Small intestine (tissue), 7 donors: ENCODE data around the gene FARS2. TPM values are rescaled to one million over a fixed set of nuclear protein-coding genes. Genes with fewer than 3 reads are reported as not detected.

Experiments
- DNase-seq, 2 donors: peaks; one replicate each; pipeline versions ENCODE4 v3.0.0 to v3.0.0-alpha.2; 2013
- FAIRE-seq: peaks from 2 replicates; lab custom pipeline; 2012; peaks lifted over from hg19 to GRCh38; lab: Jason Lieb, UNC
- H3K27ac ChIP-seq, 3 donors: one replicate each; pipeline ENCODE4 v1.5.1; 2013; ENCODE audit warnings: low read length in 2 of 3, mild to moderate bottlenecking in 2 of 3, control low read depth in 1 of 3, inconsistent platforms in 1 of 3, low read depth in 1 of 3, moderate library complexity in 1 of 3
- H3K27me3 ChIP-seq, 3 donors: one replicate each; pipeline ENCODE4 v1.6.1; 2013; ENCODE audit warnings: low read length in 3 of 3, inconsistent platforms in 1 of 3; ENCODE audit not compliant: control insufficient read depth in 3 of 3, insufficient read depth in 3 of 3
- H3K36me3 ChIP-seq, 3 donors: one replicate each; pipeline ENCODE4 v1.6.1; 2013; ENCODE audit warnings: low read length in 3 of 3, inconsistent platforms in 1 of 3, low read depth in 1 of 3, mild to moderate bottlenecking in 1 of 3, moderate library complexity in 1 of 3; ENCODE audit not compliant: control insufficient read depth in 3 of 3, insufficient read depth in 2 of 3
- H3K4me1 ChIP-seq, 3 donors: one replicate each; pipeline ENCODE4 v1.6.1; 2013; ENCODE audit warnings: low read length in 2 of 3, inconsistent platforms in 1 of 3, low read depth in 1 of 3, mild to moderate bottlenecking in 1 of 3, moderate library complexity in 1 of 3; ENCODE audit not compliant: control insufficient read depth in 3 of 3, insufficient read depth in 2 of 3
- H3K4me3 ChIP-seq, 3 donors: one replicate each; pipeline ENCODE4 v1.5.1; 2013; ENCODE audit warnings: low read length in 3 of 3, control low read depth in 1 of 3, inconsistent platforms in 1 of 3, low read depth in 1 of 3, mild to moderate bottlenecking in 1 of 3, moderate library complexity in 1 of 3
- H3K9me3 ChIP-seq, 2 donors: one replicate each; pipeline ENCODE4 v1.6.1; 2013; ENCODE audit warnings: low read depth in 1 of 2, low read length in 1 of 2; ENCODE audit not compliant: control insufficient read depth in 2 of 2, insufficient read depth in 1 of 2
- WGBS, 3 donors: extraction: QIAGEN DNeasy Blood & Tissue Kit; methylation state at CpG; one replicate each; pipeline ENCODE4 v1.1.7; 2013; 5-methylcytosine and 5-hydroxymethylcytosine counted together
- polyA plus RNA-seq, 4 donors: library from polyadenylated mRNA; stranded (reverse) in 3 of 4; unstranded in 1 of 4; fragments of 200-250 nt in 3 of 4; fragments of 120-200 nt in 1 of 4; gene quantifications; one replicate each; pipeline versions ENCODE4 v1.2.1 to v1.2.3, GENCODE V29; 2013
- donor health status: healthy with polysubstance abuse.
- donor health status: control.
- donor health status: control.
- donor health status: Bipolar disorder and iron deficiency.
- donor health status: healthy.

The FARS2 gene
- polyA plus RNA-seq, 4 donors: 6.0 to 16.6 (median 11.8) TPM

DNA sequence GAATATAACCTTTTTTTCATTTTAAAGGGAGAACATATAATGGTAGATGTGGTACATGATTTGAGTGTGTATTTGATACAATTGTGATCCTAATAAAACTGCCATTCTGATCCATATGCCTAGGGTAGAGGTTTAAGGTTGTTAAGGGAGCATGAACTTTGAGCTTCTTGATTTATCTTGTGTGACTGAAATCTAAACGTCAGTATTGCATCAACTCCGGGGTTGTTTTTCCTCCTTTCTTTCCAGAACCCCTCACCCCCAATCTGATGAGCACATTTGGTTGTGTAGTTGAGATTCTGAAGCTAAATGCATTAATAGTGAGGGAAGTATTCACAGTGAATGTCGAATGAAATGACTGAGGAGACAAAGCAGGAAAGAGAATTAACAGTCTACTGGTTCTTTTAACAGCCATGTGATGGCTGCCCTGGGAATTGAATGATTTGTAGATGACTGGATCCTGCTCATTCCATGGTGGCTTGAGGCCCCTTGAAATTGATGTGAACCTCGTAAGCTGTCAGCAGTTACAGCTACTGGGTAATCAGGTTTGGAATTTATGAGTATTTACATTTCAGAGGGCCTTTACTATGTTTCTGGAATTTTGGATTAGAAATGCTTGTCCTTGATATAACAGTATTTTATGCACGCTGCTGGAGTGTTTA is 44.8 kb downstream of the FARS2 start:
- peaks cover 0 to 4% (median 0%) of the 10 kb centered on the region in 3 donors for H3K36me3 ChIP-seq
- DNase-seq: peak; percentile 35 to 50
- WGBS, 3 donors: 49 to 56% (median 49%) methylated on average over 5 of the region's 5 CpGs
- H3K4me1 ChIP-seq: peaks cover 0 to 17% (median 4%) of the 10 kb centered on the region in 3 donors
- FAIRE-seq: no peak
- no peaks in the 10 kb centered on the region for H3K27me3 ChIP-seq
- H3K4me3 ChIP-seq: no peak overlapping the region
- H3K27ac ChIP-seq: peak overlapping the region in 1 of 3 donors; percentile 36
- peaks cover 0 to 6% of the 10 kb centered on the region in 2 donors for H3K9me3 ChIP-seq

DNA sequence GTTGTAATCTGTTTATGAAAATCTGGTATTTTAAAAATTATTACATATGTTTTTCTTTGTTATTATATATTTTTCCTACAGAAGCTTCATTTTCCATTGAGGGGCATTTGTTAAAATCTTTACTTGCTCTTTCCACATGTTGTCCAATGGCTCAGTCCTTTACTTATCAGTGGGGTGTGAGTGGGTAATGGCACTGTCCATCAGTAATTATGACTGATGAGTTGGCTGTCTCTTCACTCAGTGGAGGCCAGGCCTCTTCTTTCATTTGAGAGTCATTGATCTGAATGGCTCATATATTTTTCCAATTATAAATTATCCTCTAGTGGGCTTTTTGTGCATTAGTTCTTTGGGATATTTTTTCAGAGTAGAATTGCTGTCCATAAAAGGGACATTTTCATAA is 45.7 kb downstream of the FARS2 start:
- Histone ChIP-seq H3K4me3 (no peak overlapping the region), H3K27ac (no peak overlapping the region), H3K36me3 (peaks cover 0 to 4% (median 0%) of the 10 kb centered on the region in 3 donors), H3K4me1 (peaks cover 0 to 17% (median 4%) of the 10 kb centered on the region in 3 donors), H3K9me3 (peaks cover 0 to 6% of the 10 kb centered on the region in 2 donors), H3K27me3 (no peaks in the 10 kb centered on the region)
- DNase-seq: no peak
- no peak for FAIRE-seq

- Histone ChIP-seq H3K9me3 (peaks cover 0 to 6% of the 10 kb centered on the region in 2 donors), H3K4me3 (no peak overlapping the region), H3K27ac (no peak overlapping the region), H3K4me1 (peaks cover 0 to 15% (median 4%) of the 10 kb centered on the region in 3 donors), H3K36me3 (peaks cover 0 to 4% (median 0%) of the 10 kb centered on the region in 3 donors), H3K27me3 (no peaks in the 10 kb centered on the region)
- FAIRE-seq (no peak), DNase-seq (no peak)
- 84 to 95% (median 88%) methylated on average over 4 of the region's 4 CpGs for WGBS, 3 donors
Measured at GRCh38 chr6:5308066-5308465, 46.8 kb downstream of the FARS2 start.

DNA sequence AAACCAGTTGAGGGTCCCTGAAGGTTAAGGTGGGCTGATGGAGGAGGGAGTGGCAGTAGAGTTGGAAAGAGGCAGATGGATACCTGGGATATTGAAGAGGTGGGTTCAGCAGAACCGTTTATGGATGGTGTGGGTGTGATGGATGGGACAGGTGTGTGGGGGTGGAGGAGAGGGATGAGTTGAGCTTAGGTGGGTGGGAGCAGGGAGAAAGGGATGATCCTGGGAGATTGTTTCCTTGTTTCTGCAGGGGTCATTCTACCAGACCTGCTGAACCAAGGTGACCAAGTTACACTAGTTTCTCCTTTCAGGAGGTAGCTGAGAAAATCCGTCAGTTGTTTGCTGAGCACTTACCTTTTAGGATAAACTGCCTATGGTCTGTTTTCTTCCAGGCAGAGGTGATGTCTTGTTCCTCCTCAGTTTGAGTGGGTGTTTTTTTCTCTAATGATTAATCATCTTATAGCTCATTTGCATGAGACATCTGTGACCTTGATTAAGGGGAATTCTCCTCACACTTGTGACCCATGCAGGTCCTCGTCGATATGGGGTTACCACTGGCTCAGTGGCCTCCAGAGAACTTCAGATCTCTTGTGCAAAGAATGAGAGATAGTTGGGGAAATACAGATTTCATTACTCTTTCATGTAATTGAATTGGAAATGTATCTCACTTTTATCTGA is 53.0 kb downstream of the FARS2 start:
- DNase-seq: no peak
- 79 to 83% (median 80%) methylated on average over 4 of the region's 4 CpGs for WGBS, 3 donors
- H3K27ac ChIP-seq: no peak overlapping the region
- no peaks in the 10 kb centered on the region for H3K36me3 ChIP-seq
- no peaks in the 10 kb centered on the region for H3K4me1 ChIP-seq
- H3K9me3 ChIP-seq: peaks cover 0 to 8% of the 10 kb centered on the region in 2 donors
- no peak for FAIRE-seq
- H3K4me3 ChIP-seq: no peak overlapping the region
- H3K27me3 ChIP-seq: no peaks in the 10 kb centered on the region

DNA sequence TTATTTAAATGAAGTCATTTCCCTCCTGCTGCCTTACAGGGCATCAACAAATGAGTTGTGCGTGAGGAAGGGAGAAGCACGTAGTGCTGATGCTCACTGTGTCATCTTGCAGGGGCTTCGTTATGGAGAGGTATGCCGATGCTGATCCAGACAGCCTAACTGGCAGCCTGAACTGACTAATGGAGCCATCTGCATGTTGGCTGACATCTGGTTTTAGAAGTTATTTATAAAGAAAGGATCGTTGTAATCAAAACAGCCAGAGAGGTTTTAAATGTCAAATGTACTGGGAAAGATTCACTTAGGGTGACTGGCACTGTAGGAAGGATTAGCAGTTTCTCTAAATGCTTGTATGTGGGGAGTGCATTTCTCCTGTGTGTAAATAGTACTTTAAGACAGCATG is 54.6 kb downstream of the FARS2 start:
- Histone ChIP-seq H3K9me3 (peaks cover 0 to 12% of the 10 kb centered on the region in 2 donors), H3K4me3 (no peak overlapping the region), H3K27ac (no peak overlapping the region), H3K27me3 (no peaks in the 10 kb centered on the region), H3K36me3 (no peaks in the 10 kb centered on the region), H3K4me1 (no peaks in the 10 kb centered on the region)
- FAIRE-seq (no peak), DNase-seq (no peak)
- WGBS, 3 donors: 64 to 83% (median 82%) methylated on average over 5 of the region's 5 CpGs

DNA sequence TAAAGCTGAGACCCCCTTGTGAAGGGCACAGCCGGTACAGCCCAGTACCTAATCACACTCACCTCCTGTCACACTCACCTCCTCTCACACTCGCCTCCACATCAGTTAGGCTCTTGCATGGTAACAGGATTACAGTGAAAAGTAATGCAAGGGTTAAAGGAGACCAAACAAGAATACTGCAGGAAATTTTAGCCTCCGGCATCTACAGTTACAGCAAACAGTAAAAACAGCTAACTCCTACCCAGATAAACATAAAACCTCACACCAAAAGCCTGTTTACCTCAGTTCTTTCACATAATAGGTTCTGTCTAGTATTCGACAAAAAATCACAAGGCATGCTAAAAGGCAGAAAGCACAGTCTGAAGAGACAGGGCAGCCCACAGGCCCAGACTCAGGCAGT is 55.6 kb downstream of the FARS2 start:
- FAIRE-seq (no peak), DNase-seq (no peak)
- whole genome bisulfite sequencing, 3 donors: 87 to 94% (median 94%) methylated on average over 4 of the region's 4 CpGs
- H3K9me3 ChIP-seq: peaks cover 0 to 12% of the 10 kb centered on the region in 2 donors
- H3K27ac ChIP-seq: no peak overlapping the region
- no peak overlapping the region for H3K4me3 ChIP-seq
- no peaks in the 10 kb centered on the region for H3K27me3 ChIP-seq
- H3K4me1 ChIP-seq: peaks cover 0 to 6% (median 2%) of the 10 kb centered on the region in 3 donors
- H3K36me3 ChIP-seq: no peaks in the 10 kb centered on the region

DNA sequence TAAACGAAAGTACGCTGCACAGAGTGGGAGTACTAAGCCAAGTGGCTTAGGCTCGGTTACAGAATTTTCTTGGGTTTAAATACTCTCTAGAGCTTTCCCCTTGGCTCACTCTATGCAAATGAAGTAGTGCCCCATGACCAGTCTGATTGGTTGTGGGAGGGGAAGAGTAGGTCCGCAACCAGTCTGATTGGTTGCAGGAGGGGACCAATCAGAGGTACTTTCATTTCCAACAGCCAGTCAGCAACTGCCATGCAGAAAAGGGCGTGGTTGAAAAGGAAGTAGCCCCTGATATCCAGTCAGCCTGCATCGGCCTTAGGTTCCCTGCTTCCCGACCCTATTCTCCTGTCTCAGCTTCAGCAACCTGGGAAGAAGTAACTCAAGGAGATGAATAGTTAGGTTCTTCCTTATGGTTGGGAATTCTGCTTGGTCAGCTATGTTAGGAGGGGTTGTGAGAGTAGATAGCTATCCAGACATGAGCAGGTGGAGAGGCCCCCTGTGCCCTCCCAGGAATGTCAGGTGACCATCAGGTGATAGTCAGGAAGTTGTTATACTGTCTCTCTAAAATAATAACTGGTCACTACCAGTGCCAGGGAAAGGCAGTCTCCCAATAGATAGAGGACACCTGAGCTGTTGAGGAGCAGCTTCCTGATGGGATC is 57.4 kb downstream of the FARS2 start:
- no peak overlapping the region for H3K27ac ChIP-seq
- H3K4me1 ChIP-seq: peaks cover 0 to 12% (median 2%) of the 10 kb centered on the region in 3 donors
- DNase-seq (peak in 1 of 2 donors; percentile 48), FAIRE-seq (no peak)
- no peaks in the 10 kb centered on the region for H3K27me3 ChIP-seq
- 92 to 97% (median 93%) methylated on average over 7 of the region's 7 CpGs for WGBS, 3 donors
- H3K4me3 ChIP-seq: no peak overlapping the region
- H3K36me3 ChIP-seq: no peaks in the 10 kb centered on the region
- peaks cover 0 to 13% of the 10 kb centered on the region in 2 donors for H3K9me3 ChIP-seq

- Histone ChIP-seq H3K36me3 (peaks cover 0 to 11% (median 0%) of the 10 kb centered on the region in 3 donors), H3K4me1 (peaks cover 0 to 12% (median 2%) of the 10 kb centered on the region in 3 donors), H3K9me3 (peaks cover 0 to 20% of the 10 kb centered on the region in 2 donors), H3K27ac (no peak overlapping the region), H3K4me3 (no peak overlapping the region), H3K27me3 (no peaks in the 10 kb centered on the region)
- FAIRE-seq (no peak), DNase-seq (no peak)
- 95 to 97% (median 96%) methylated on average over 3 of the region's 3 CpGs for WGBS, 3 donors
Measured at GRCh38 chr6:5323979-5324378, 62.7 kb downstream of the FARS2 start.
